Heart left ventricle (tissue), 13 donors: ENCODE measurements around the gene LAIR2.
"Not testable (repeated sequence)": the region's sequence is repeated elsewhere in the genome, so short reads cannot be mapped to it uniquely, and the experiment has no call there.

Experiments used
- POLR2A ChIP-seq, 2 donors: fragments of 450-650 bp; IDR thresholded peaks; one replicate each; pipeline ENCODE4 v1.6.1; 2017; ENCODE audit warnings: antibody characterized with exemption in 2 of 2, mild to moderate bottlenecking in 2 of 2, moderate library complexity in 2 of 2
- TF ChIP-seq, protein P1 (sequence below), 12 donors: fragments of 200-600 bp; sonication (generic) in 4 of 12; IDR thresholded peaks; one replicate each; pipeline versions ENCODE4 v1.5.0 to v1.8.0; 2018 to 2022; ENCODE audit warnings: antibody characterized with exemption in 12 of 12, mild to moderate bottlenecking in 5 of 12
- donor health status: ischemic (EF 13 %, LVEDD 7.1; RV severe dilation, severe dysfunction).
- donor health status: DM: no; HTN: yes; CAD: no.
- donor health status: DM: no; HTN: no; CAD: no.
- donor health status: ischemic (EF 25% LVEDD 6.9; RV normal size, moderate dysfunction).
- donor health status: ischemic (EF 25% LVEDD 5.7; RV mildly dilated, moderate dysfunction).
- donor health status: ischemic (EF 35%, LVEDD 5.7; RV mildly dilated, moderate dysfunction).
- donor health status: nonischemic (EF 11% LVEDD 7.7; RV severe dilation, severe dysfunction).
- donor health status: DM: yes; HTN: yes; CAD: no.
- donor health status: PGD.
- donor health status: ischemic (EF 29% LVEDD 5.4; RV normal size, mild dysfunction).
- donor health status: nonischemic (EF 23%, LVEDD 6.1; RV moderate dilation, normal function).

DNA sequence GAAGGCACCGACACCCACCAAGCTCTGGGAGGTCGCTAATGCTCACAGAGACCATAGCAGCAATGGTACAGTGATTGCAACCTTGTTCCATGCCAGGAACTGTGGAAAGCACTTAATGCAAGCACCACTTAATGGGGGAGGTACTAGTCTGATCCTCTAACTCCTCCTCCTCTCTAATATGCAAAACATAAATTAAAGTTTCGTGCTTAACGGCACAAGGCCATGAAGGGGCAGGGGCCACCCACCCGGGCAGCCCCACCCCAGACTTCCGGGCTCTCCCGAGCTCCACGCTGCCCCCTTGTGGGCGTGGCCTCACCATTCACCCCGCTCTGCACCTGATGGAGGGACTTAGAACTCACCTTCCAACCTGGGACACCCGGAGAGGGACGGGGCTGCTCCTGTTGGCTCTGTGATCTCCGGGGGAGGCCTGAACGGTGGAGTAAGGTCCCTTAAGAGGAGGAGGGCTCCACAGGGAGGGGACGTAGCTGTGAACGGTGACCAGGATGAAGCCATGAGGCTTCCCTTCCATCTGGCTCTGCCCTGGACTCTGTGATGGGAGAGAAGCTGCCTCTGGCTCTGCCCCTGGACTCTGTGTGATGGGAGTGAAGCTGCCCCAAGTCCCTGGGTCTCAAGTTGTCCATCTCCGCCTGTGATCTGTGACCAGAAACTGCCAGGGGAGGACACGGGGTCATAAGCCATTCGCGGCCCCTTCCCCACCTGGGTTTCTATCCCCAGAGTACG lies 6.7 kb downstream of the LAIR2 start:
- TF ChIP-seq, protein P1, sequence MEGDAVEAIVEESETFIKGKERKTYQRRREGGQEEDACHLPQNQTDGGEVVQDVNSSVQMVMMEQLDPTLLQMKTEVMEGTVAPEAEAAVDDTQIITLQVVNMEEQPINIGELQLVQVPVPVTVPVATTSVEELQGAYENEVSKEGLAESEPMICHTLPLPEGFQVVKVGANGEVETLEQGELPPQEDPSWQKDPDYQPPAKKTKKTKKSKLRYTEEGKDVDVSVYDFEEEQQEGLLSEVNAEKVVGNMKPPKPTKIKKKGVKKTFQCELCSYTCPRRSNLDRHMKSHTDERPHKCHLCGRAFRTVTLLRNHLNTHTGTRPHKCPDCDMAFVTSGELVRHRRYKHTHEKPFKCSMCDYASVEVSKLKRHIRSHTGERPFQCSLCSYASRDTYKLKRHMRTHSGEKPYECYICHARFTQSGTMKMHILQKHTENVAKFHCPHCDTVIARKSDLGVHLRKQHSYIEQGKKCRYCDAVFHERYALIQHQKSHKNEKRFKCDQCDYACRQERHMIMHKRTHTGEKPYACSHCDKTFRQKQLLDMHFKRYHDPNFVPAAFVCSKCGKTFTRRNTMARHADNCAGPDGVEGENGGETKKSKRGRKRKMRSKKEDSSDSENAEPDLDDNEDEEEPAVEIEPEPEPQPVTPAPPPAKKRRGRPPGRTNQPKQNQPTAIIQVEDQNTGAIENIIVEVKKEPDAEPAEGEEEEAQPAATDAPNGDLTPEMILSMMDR (IDR thresholded peaks at IDR 0.05): not testable (repeated sequence)
- TF ChIP-seq POLR2A (IDR thresholded peaks at IDR 0.05): not testable (repeated sequence)
